Muscle of leg (tissue), 11 donors: ENCODE results near the gene PEX5L. TPM values are rescaled to one million over a fixed set of nuclear protein-coding genes. Genes with fewer than 3 reads are reported as not detected.
"Not testable (repeated sequence)": the region's sequence is repeated elsewhere in the genome, so short reads cannot be mapped to it uniquely, and the experiment has no call there.

Experiments
- DNase-seq: peaks from one replicate; pipeline ENCODE4 v3.0.0; 2013
- H3K27ac ChIP-seq: one replicate; pipeline ENCODE4 v1.5.1; 2013; ENCODE audit warnings: mild to moderate bottlenecking, low read length, control low read depth
- H3K27me3 ChIP-seq: one replicate; pipeline ENCODE4 v1.6.1; 2013; ENCODE audit warnings: low read length; ENCODE audit not compliant: control insufficient read depth, insufficient read depth
- H3K36me3 ChIP-seq: one replicate; pipeline ENCODE4 v1.6.1; 2013; ENCODE audit warnings: low read length; ENCODE audit not compliant: control insufficient read depth, insufficient read depth
- H3K4me1 ChIP-seq: one replicate; pipeline ENCODE4 v1.6.1; 2013; ENCODE audit warnings: low read length; ENCODE audit not compliant: control insufficient read depth, insufficient read depth
- H3K4me3 ChIP-seq: one replicate; pipeline ENCODE4 v1.5.1; 2013; ENCODE audit warnings: low read length, control low read depth
- H3K9me3 ChIP-seq: replicated peaks from 2 replicates; pipeline ENCODE4 v1.6.1; 2013; ENCODE audit warnings: low read depth, low read length; ENCODE audit not compliant: control insufficient read depth
- WGBS: methylation state at CpG from one replicate; pipeline ENCODE4 v1.1.5; 2013; ENCODE audit warnings: missing lambda C conversion rate; ENCODE audit not compliant: insufficient coverage; 5-methylcytosine and 5-hydroxymethylcytosine counted together
- polyA plus RNA-seq, 8 donors: library from polyadenylated mRNA; unstranded; fragments of 120-200 nt; gene quantifications; one replicate each; pipeline versions ENCODE4 v1.2.1 to v1.2.3, GENCODE V29; 2013; ENCODE audit warnings: inconsistent platforms in 1 of 8, low replicate concordance in 1 of 8; ENCODE audit not compliant: insufficient read length in 8 of 8, insufficient read depth in 1 of 8
- total RNA-seq: library from RNA; stranded (reverse); fragments of 120-200 nt; gene quantifications from one replicate; pipeline ENCODE4 v1.2.4, GENCODE V29; 2013

The PEX5L gene
- total and polyA plus RNA-seq, 9 donors, result 0.06 to 0.32 (median 0.18) TPM; not detected in 1

DNA sequence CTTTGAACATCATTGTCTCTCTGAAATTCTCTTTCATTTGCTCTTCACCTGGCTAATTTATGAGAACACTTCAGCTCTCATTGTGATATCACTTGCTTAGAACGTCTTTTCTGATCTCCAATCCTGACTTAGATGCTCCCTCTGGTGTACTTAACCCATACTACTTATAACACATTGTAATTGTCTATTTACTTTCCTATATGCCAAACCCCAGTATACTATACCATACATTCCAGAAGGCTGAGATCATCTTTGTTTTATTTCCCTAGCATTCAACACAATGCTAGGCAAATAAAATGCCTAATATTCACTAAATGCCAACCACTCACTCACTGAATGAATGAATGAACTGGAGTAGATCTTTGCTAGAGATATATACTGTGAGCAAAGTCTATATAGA, 27.0 kb upstream of the PEX5L start:
- Histone ChIP-seq H3K4me3 (no peak overlapping the region), H3K27me3 (no peaks in the 10 kb centered on the region), H3K27ac (no peak overlapping the region), H3K4me1 (no peaks in the 10 kb centered on the region), H3K9me3 (no peaks in the 10 kb centered on the region), H3K36me3 (no peaks in the 10 kb centered on the region)
- DNase-seq, result no peak
- WGBS, result no CpG with 5 or more reads among the region's 1 CpG

GRCh38 chr3:180062771-180063170, 26.0 kb upstream of the PEX5L start:
- H3K27me3 ChIP-seq, result no peaks in the 10 kb centered on the region
- no peaks in the 10 kb centered on the region for H3K9me3 ChIP-seq
- H3K4me1 ChIP-seq, result no peaks in the 10 kb centered on the region
- no peak for DNase-seq
- no peak overlapping the region for H3K27ac ChIP-seq
- no CpG with 5 or more reads among the region's 1 CpG for WGBS
- H3K4me3 ChIP-seq, result no peak overlapping the region
- no peaks in the 10 kb centered on the region for H3K36me3 ChIP-seq

GRCh38 chr3:180059356-180059755, 22.6 kb upstream of the PEX5L start:
- H3K36me3 ChIP-seq, result no peaks in the 10 kb centered on the region
- no peaks in the 10 kb centered on the region for H3K27me3 ChIP-seq
- H3K27ac ChIP-seq, result no peak overlapping the region
- no peaks in the 10 kb centered on the region for H3K4me1 ChIP-seq
- H3K9me3 ChIP-seq, result no peaks in the 10 kb centered on the region
- DNase-seq, result no peak
- no peak overlapping the region for H3K4me3 ChIP-seq

GRCh38 chr3:180058238-180058637, 21.5 kb upstream of the PEX5L start:
- DNase-seq, result no peak
- no peaks in the 10 kb centered on the region for H3K9me3 ChIP-seq
- H3K27me3 ChIP-seq, result no peaks in the 10 kb centered on the region
- no peak overlapping the region for H3K27ac ChIP-seq
- no peaks in the 10 kb centered on the region for H3K4me1 ChIP-seq
- H3K36me3 ChIP-seq, result no peaks in the 10 kb centered on the region
- H3K4me3 ChIP-seq, result no peak overlapping the region

DNA sequence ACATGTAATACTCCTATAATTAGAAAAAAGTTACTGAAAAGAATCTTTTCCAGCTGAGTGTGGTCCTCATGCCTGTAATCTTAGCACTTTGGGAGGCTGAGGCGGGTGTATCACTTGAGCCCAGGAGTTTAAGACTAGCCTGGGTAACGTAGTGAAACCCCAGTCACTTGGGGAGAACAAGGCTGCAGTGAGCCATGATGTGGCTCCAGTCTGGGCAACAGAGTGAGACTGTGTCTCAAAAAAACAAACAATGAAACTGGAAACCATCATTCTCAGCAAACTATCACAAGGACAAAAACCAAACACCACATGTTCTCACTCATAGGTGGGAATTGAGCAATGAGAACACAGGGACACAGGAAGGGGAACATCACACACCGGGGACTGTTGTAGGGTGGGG, 18.9 kb upstream of the PEX5L start:
- H3K36me3 ChIP-seq, H3K27me3 ChIP-seq, H3K4me1 ChIP-seq, H3K4me3 ChIP-seq, DNase-seq, H3K9me3 ChIP-seq, H3K27ac ChIP-seq: not testable (repeated sequence)
- 77% methylated on average over 2 of the region's 3 CpGs for whole genome bisulfite sequencing

- Histone ChIP-seq H3K9me3 (no peaks in the 10 kb centered on the region), H3K27me3 (no peaks in the 10 kb centered on the region), H3K4me1 (no peaks in the 10 kb centered on the region), H3K36me3 (no peaks in the 10 kb centered on the region), H3K27ac (no peak overlapping the region), H3K4me3 (no peak overlapping the region)
- WGBS, result 80% methylated on average over 7 of the region's 9 CpGs
- DNase-seq, result no peak
These were observed 12.7 kb upstream of the PEX5L start for GRCh38 chr3:180049391-180049790.

GRCh38 chr3:180048840-180049239, 12.1 kb upstream of the PEX5L start:
- WGBS, result no CpG with 5 or more reads among the region's 1 CpG
- no peak for DNase-seq
- no peaks in the 10 kb centered on the region for H3K9me3 ChIP-seq
- no peaks in the 10 kb centered on the region for H3K36me3 ChIP-seq
- no peak overlapping the region for H3K27ac ChIP-seq
- no peaks in the 10 kb centered on the region for H3K4me1 ChIP-seq
- no peaks in the 10 kb centered on the region for H3K27me3 ChIP-seq
- no peak overlapping the region for H3K4me3 ChIP-seq

DNA sequence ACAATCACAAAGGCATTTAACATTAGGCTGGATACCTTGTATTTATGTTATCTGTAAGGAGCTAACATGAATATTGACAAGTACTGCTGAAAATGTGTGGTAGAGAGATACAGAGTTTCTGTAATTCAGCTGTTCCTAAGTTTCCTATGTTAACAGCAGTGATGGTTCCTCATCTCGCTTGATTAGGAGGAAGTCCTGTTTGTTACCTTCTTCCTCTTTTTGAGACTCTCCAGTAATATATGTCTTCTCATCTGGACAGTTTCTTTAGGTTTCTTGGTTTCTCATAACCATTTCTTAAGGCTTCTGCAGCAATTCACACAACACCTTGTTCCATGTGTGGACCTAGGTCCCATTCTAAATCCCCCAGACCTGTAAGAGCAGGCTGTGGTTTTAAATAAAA, 11.4 kb upstream of the PEX5L start:
- Histone ChIP-seq H3K36me3 (no peaks in the 10 kb centered on the region), H3K27me3 (no peaks in the 10 kb centered on the region), H3K4me1 (no peaks in the 10 kb centered on the region), H3K4me3 (no peak overlapping the region), H3K9me3 (no peaks in the 10 kb centered on the region), H3K27ac (no peak overlapping the region)
- peak; percentile 2 for DNase-seq
- no CpG with 5 or more reads among the region's 1 CpG for WGBS

GRCh38 chr3:180040966-180041365, 4.2 kb upstream of the PEX5L start:
- H3K4me3 ChIP-seq, result no peak overlapping the region
- H3K4me1 ChIP-seq, result peaks cover 4% of the 10 kb centered on the region
- WGBS, result 83% methylated on average over 2 of the region's 4 CpGs
- no peaks in the 10 kb centered on the region for H3K36me3 ChIP-seq
- no peak overlapping the region for H3K27ac ChIP-seq
- DNase-seq, result no peak
- H3K27me3 ChIP-seq, result peaks cover 14% of the 10 kb centered on the region
- H3K9me3 ChIP-seq, result no peaks in the 10 kb centered on the region

- H3K27ac ChIP-seq, result no peak overlapping the region
- peaks cover 4% of the 10 kb centered on the region for H3K4me1 ChIP-seq
- DNase-seq, result no peak
- no peaks in the 10 kb centered on the region for H3K36me3 ChIP-seq
- under 1% methylated on average over 13 of the region's 16 CpGs for WGBS
- no peak overlapping the region for H3K4me3 ChIP-seq
- peaks cover 14% of the 10 kb centered on the region for H3K27me3 ChIP-seq
- H3K9me3 ChIP-seq, result no peaks in the 10 kb centered on the region
These were observed 556 bp downstream of the PEX5L start for GRCh38 chr3:180036092-180036670.

DNA sequence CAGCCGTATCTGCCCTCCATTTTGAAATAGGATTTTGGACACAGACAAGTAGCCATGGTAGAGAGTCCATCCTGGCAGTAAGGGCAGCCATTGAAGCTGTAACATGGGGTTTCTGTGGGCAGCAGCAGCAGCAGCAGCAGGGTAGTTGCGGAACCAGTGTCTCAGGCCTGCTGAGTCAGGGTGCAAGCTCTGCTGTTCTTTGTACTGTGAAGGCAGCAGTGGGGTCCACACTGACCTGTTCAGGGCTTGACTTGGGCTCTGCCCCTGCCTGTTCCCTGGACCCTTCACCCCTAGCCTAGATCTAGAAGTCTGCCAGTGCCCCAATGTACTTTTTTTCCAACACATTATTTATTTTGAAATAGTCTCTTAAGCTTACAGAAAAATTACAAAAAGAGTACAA, 9.7 kb downstream of the PEX5L start:
- 100% methylated on average over 2 of the region's 2 CpGs for WGBS
- no peaks in the 10 kb centered on the region for H3K9me3 ChIP-seq
- no peak overlapping the region for H3K27ac ChIP-seq
- H3K36me3 ChIP-seq, result no peaks in the 10 kb centered on the region
- no peaks in the 10 kb centered on the region for H3K4me1 ChIP-seq
- no peak overlapping the region for H3K4me3 ChIP-seq
- no peaks in the 10 kb centered on the region for H3K27me3 ChIP-seq
- no peak for DNase-seq
